H1 (cell line): ENCODE measurements around the gene TBK1. TPM values are rescaled to one million over a fixed set of nuclear protein-coding genes. Genes with fewer than 3 reads are reported as not detected.

Experiments used
- CTCF ChIA-PET: fragments of 300-600 bp; sonication (Branson Sonifier 250); formaldehyde crosslinking; loops from one replicate; lab custom pipeline; 2021; ENCODE audit not compliant: partially characterized antibody; lab: Charles Lee
- POLR2A ChIA-PET: fragments of 300-600 bp; sonication (Branson Sonifier 250); formaldehyde crosslinking; loops from one replicate; lab custom pipeline; 2021; ENCODE audit warnings: inconsistent platforms; ENCODE audit not compliant: partially characterized antibody; lab: Charles Lee
- DNase-seq, 2 experiments: peaks; one replicate each; pipeline versions ENCODE4 v3.0.0 to v3.0.0-alpha.2; 2010 to 2022; ENCODE audit warnings: low spot score in 2 of 2, low read depth in 1 of 2, mixed read lengths in 1 of 2
- FAIRE-seq: peaks from 2 replicates; lab custom pipeline; 2011; peaks lifted over from hg19 to GRCh38; lab: Jason Lieb, UNC
- H2AFZ ChIP-seq: 2 replicates; pipeline ENCODE4 v1.8.1; 2012; ENCODE audit warnings: low read length, inconsistent platforms
- H2AK5ac ChIP-seq: 2 replicates; pipeline ENCODE4 v1.6.1; 2013; ENCODE audit warnings: low read depth, low read length
- H2BK120ac ChIP-seq: replicated peaks from 2 replicates; pipeline ENCODE3; 2013; ENCODE audit warnings: low read depth, low read length, inconsistent platforms
- H2BK12ac ChIP-seq: 2 replicates; pipeline ENCODE4 v1.6.1; 2013; ENCODE audit warnings: low read depth, low read length
- H2BK15ac ChIP-seq: 2 replicates; pipeline ENCODE4 v1.6.1; 2013; ENCODE audit warnings: low read length
- H2BK20ac ChIP-seq: 2 replicates; pipeline ENCODE4 v1.6.1; 2013; ENCODE audit warnings: low read length
- H2BK5ac ChIP-seq: 2 replicates; pipeline ENCODE4 v1.6.1; 2013; ENCODE audit warnings: low read depth, low read length
- H3K14ac ChIP-seq: 2 replicates; pipeline ENCODE4 v1.6.1; 2013; ENCODE audit warnings: inconsistent platforms; ENCODE audit not compliant: insufficient read length
- H3K18ac ChIP-seq: 2 replicates; pipeline ENCODE4 v1.6.1; 2013; ENCODE audit warnings: low read length; ENCODE audit errors: extremely low read depth
- H3K23ac ChIP-seq: 2 replicates; pipeline ENCODE4 v1.6.1; 2013; ENCODE audit warnings: inconsistent platforms; ENCODE audit not compliant: insufficient read length
- H3K23me2 ChIP-seq: 2 replicates; pipeline ENCODE4 v1.6.1; 2013; ENCODE audit warnings: low read depth, low read length
- H3K27ac ChIP-seq: 2 replicates; pipeline ENCODE4 v1.6.1; 2011; ENCODE audit warnings: low read depth, low read length, inconsistent platforms
- H3K27me3 ChIP-seq, 4 experiments: replicated peaks in 1 of 4; 1 replicate in 1 of 4; 2 replicates in 3 of 4; pipeline versions ENCODE4 v1.6.1 to v1.8.1; 2011 to 2013; ENCODE audit warnings: low read length in 3 of 4, mild to moderate bottlenecking in 3 of 4, inconsistent platforms in 2 of 4, mixed read lengths in 2 of 4, moderate library complexity in 1 of 4; ENCODE audit not compliant: control insufficient read depth in 3 of 4, insufficient read depth in 3 of 4; ENCODE audit errors: extremely low read depth in 1 of 4
- H3K36me3 ChIP-seq, 4 experiments: 2 replicates each; pipeline versions ENCODE4 v1.6.1 to v1.8.1; 2011 to 2013; ENCODE audit warnings: mild to moderate bottlenecking in 4 of 4, low read length in 3 of 4, moderate library complexity in 2 of 4, control low read depth in 1 of 4, inconsistent platforms in 1 of 4; ENCODE audit not compliant: insufficient read depth in 4 of 4, control insufficient read depth in 2 of 4
- H3K4ac ChIP-seq: replicated peaks from 2 replicates; pipeline ENCODE3; 2013; ENCODE audit warnings: low read length, low read depth, mixed read lengths, inconsistent platforms; ENCODE audit not compliant: insufficient read length
- H3K4me1 ChIP-seq, 4 experiments: replicated peaks in 1 of 4; 1 replicate in 1 of 4; 2 replicates in 3 of 4; pipeline versions ENCODE4 v1.6.1 to v1.8.1; 2011 to 2013; ENCODE audit warnings: low read length in 3 of 4, inconsistent platforms in 2 of 4, mixed read lengths in 1 of 4; ENCODE audit not compliant: insufficient read depth in 4 of 4, control insufficient read depth in 3 of 4
- H3K4me2 ChIP-seq, 2 experiments: 2 replicates each; pipeline versions ENCODE4 v1.6.1 to v1.8.1; 2011 to 2013; ENCODE audit warnings: low read depth in 2 of 2, low read length in 2 of 2, control low read depth in 1 of 2, inconsistent platforms in 1 of 2, mild to moderate bottlenecking in 1 of 2; ENCODE audit not compliant: insufficient read depth in 1 of 2
- H3K4me3 ChIP-seq, 4 experiments: fragments of 200-600, 300-600 bp in 1 of 4; sonication (generic), shearing (Covaris generic), sonication (Bioruptor Twin) in 1 of 4; 2 replicates each; pipeline versions ENCODE4 v1.5.1 to v1.8.1; 2011 to 2016; ENCODE audit warnings: low read length in 4 of 4, low read depth in 3 of 4, control low read depth in 2 of 4, inconsistent platforms in 2 of 4, mild to moderate bottlenecking in 2 of 4, mixed read lengths in 1 of 4, moderate library complexity in 1 of 4; ENCODE audit not compliant: insufficient read depth in 2 of 4; ENCODE audit errors: extremely low read depth in 1 of 4
- H3K56ac ChIP-seq: replicated peaks from 2 replicates; pipeline ENCODE3; 2013; ENCODE audit warnings: low read depth, mild to moderate bottlenecking, mixed read lengths, low read length, inconsistent platforms; ENCODE audit not compliant: insufficient read length
- H3K79me1 ChIP-seq: 2 replicates; pipeline ENCODE4 v1.6.1; 2013; ENCODE audit warnings: low read depth, low read length, control low read depth
- H3K79me2 ChIP-seq, 2 experiments: 2 replicates each; pipeline versions ENCODE4 v1.6.1 to v1.8.1; 2012 to 2013; ENCODE audit warnings: low read length in 2 of 2, mild to moderate bottlenecking in 2 of 2, inconsistent platforms in 1 of 2; ENCODE audit not compliant: insufficient read depth in 2 of 2, control insufficient read depth in 1 of 2
- H3K9ac ChIP-seq, 4 experiments: replicated peaks in 1 of 4; 1 replicate in 1 of 4; 2 replicates in 3 of 4; pipeline versions ENCODE4 v1.6.1 to v1.8.1; 2011 to 2013; ENCODE audit warnings: low read depth in 3 of 4, low read length in 3 of 4, control low read depth in 2 of 4, mild to moderate bottlenecking in 2 of 4, moderate library complexity in 2 of 4, inconsistent platforms in 1 of 4; ENCODE audit errors: extremely low read depth in 1 of 4
- H3K9me3 ChIP-seq, 2 experiments: 2 replicates each; pipeline versions ENCODE4 v1.6.1 to v1.8.1; 2012 to 2013; ENCODE audit warnings: mild to moderate bottlenecking in 2 of 2, moderate library complexity in 2 of 2, control low read depth in 1 of 2, inconsistent platforms in 1 of 2, low read depth in 1 of 2, low read length in 1 of 2, mixed read lengths in 1 of 2; ENCODE audit not compliant: insufficient read depth in 2 of 2
- H4K20me1 ChIP-seq, 2 experiments: replicated peaks in 1 of 2; 2 replicates each; pipeline versions ENCODE3 to v1.8.1; 2011 to 2013; ENCODE audit warnings: inconsistent platforms in 2 of 2, low read length in 2 of 2, mild to moderate bottlenecking in 1 of 2; ENCODE audit not compliant: insufficient read depth in 2 of 2, control insufficient read depth in 1 of 2
- H4K5ac ChIP-seq: 2 replicates; pipeline ENCODE4 v1.6.1; 2013; ENCODE audit warnings: low read length, low read depth, mixed read lengths, inconsistent platforms; ENCODE audit not compliant: insufficient read length
- H4K8ac ChIP-seq: 2 replicates; pipeline ENCODE4 v1.8.0; 2013; ENCODE audit warnings: mild to moderate bottlenecking, moderate library complexity, low read length, inconsistent platforms; ENCODE audit not compliant: insufficient read depth; ENCODE audit errors: extremely low read depth
- H4K91ac ChIP-seq: replicated peaks from 2 replicates; pipeline ENCODE3; 2013; ENCODE audit warnings: low read length, mixed read lengths, inconsistent platforms; ENCODE audit not compliant: insufficient read length
- ATF3 ChIP-seq: IDR thresholded peaks from 2 replicates; pipeline ENCODE4 v1.6.1; 2011; ENCODE audit warnings: low read depth, mild to moderate bottlenecking, low read length; ENCODE audit not compliant: insufficient read depth
- CBX8 ChIP-seq: fragments of 300-800, 300-1000 bp; sonication (generic); IDR thresholded peaks from 2 replicates; pipeline ENCODE4 v1.7.1; 2016; ENCODE audit warnings: low read depth, low read length, borderline replicate concordance
- MAX ChIP-seq: IDR thresholded peaks from 2 replicates; pipeline ENCODE4 v1.6.1; 2012; ENCODE audit warnings: inconsistent platforms
- USF2 ChIP-seq: IDR thresholded peaks from 2 replicates; pipeline ENCODE4 v1.6.1; 2011; ENCODE audit warnings: low read length, improper control_type of control experiment
- WGBS, 2 experiments: shearing (Covaris generic) in 1 of 2; methylation state at CpG; one replicate each; pipeline versions ENCODE4 v1.1.6 to v1.1.7; 2013 to 2015; ENCODE audit warnings: low lambda C conversion rate in 2 of 2, mixed read lengths in 2 of 2, inconsistent platforms in 1 of 2, low coverage in 1 of 2, missing lambda C conversion rate in 1 of 2; ENCODE audit not compliant: insufficient replicate concordance in 2 of 2, insufficient coverage in 1 of 2, insufficient read length in 1 of 2; ENCODE audit errors: extremely low coverage in 1 of 2, missing lambda C conversion rate in 1 of 2; 5-methylcytosine and 5-hydroxymethylcytosine counted together
- long read RNA-seq, 2 experiments: library from RNA in 1 of 2; library from capped mRNA in 1 of 2; stranded (forward); transcript quantifications; one replicate each; pipeline ENCODE4 v2.0.0, GENCODE V29; 2021; ENCODE audit warnings: inconsistent platforms in 1 of 2
- polyA minus RNA-seq, 3 experiments: library from RNA; depleted of rRNA, polyadenylated mRNA; stranded (reverse); fragments of >200 nt; gene quantifications; 1 replicate in 2 of 3; 2 replicates in 1 of 3; pipeline ENCODE4 v1.2.3, GENCODE V29; 2011
- polyA plus RNA-seq, 7 experiments: library from polyadenylated mRNA; depleted of rRNA in 3 of 7; stranded (reverse) in 5 of 7; unstranded in 2 of 7; fragments of >200 nt in 5 of 7; fragments of 200-250 nt in 2 of 7; gene quantifications; 1 replicate in 5 of 7; 2 replicates in 1 of 7; 4 replicates in 1 of 7; pipeline versions ENCODE4 v1.2.1 to v1.2.3, GENCODE V29; 2011 to 2013; ENCODE audit warnings: missing spikeins in 2 of 7, mixed read lengths in 2 of 7
- total RNA-seq: library from RNA; stranded (reverse); fragmentation: NEBNext Ultra II Directional; extraction: Animal tissue kit (Norgen Biotek cat#: 25700); gene quantifications from 2 replicates; pipeline ENCODE4 v1.2.1, GENCODE V29; 2021

The TBK1 gene
- total RNA-seq, result 19.2 and 20.4 TPM in 2 replicates
- polyA plus RNA-seq (2011; rRNA removed), result 2.7 and 5.3 TPM in 2 replicates
- polyA plus RNA-seq (2011; cell fraction: cytosol; rRNA removed), result 8.7 TPM
- polyA plus RNA-seq (2011; cell fraction: nucleus; rRNA removed), result 1.9 TPM
- 7.9 to 17.8 TPM (median 9.0 TPM) in 4 replicates for polyA plus RNA-seq (2012, experiment 1 of 2)
- 1.00 TPM for polyA plus RNA-seq (2012, experiment 2 of 2)
- 14.9 TPM for polyA plus RNA-seq (2013, experiment 1 of 2)
- 14.1 TPM for polyA plus RNA-seq (2013, experiment 2 of 2)
- polyA minus RNA-seq (2011; rRNA and poly(A)+ RNA removed), result 4.3 and 6.2 TPM in 2 replicates
- polyA minus RNA-seq (2011; cell fraction: cytosol; rRNA and poly(A)+ RNA removed), result 7.9 TPM
- polyA minus RNA-seq (2011; cell fraction: nucleus; rRNA and poly(A)+ RNA removed), result 16.1 TPM
- long read RNA-seq, experiment 1, partial matches to known transcripts, result 12 of 21 reads
- long read RNA-seq, experiment 1, other reads (novel, unspliced or antisense), result 7 of 21 reads
- long read RNA-seq, experiment 2, transcript TBK1-201 (21 exons, 3,256 nt), result major isoform, 14 of 31 reads
- long read RNA-seq, experiment 2, partial matches to known transcripts, result 12 of 31 reads
- long read RNA-seq, experiment 2, other reads (novel, unspliced or antisense), result 5 of 31 reads

GRCh38 chr12:64451687-64452558 lies at the start of gene TBK1:
TBK1 (plus strand) TSS chr12:64452120; CDS start chr12:64455871, 3,751 bp downstream.
- peak within 1 kb of the TSS; percentile 69 for H4K91ac ChIP-seq
- no peak for FAIRE-seq
- ChIA-PET CTCF (interaction anchor here (0.7 kb wide), 1 partner anchor 177 kb away, joined by 3 read pairs; no protein-coding TSS in a partner anchor), POLR2A (interaction anchor here (1.0 to 2.4 kb wide), 8 partner anchors 8 to 36 kb away, joined by 4 to 17 read pairs (median 8); no protein-coding TSS in a partner anchor)
- 2% methylated on average over 59 of the region's 94 CpGs; no CpG with 5 or more reads in 1 of the 2 experiments for WGBS, 2 experiments
- peaks cover 0 to 19% (median 12%) of the 10 kb centered on the region in 4 experiments; a peak in 6 of 8 replicates for H3K36me3 ChIP-seq
- no peaks in the 10 kb centered on the region for H3K27me3 ChIP-seq
- peak within 1 kb of the TSS; percentile 95 for H3K56ac ChIP-seq
- no peak within 1 kb of the TSS; the same call in 1 of the 2 replicates for H3K18ac ChIP-seq
- H2BK5ac ChIP-seq, result peak within 1 kb of the TSS; percentile 72
- H3K4me3 ChIP-seq, result peak within 1 kb of the TSS; percentile 75 to 91 (median 88)
- peaks cover 0 to 10% (median 3%) of the 10 kb centered on the region in 4 experiments; a peak in 2 of 7 replicates for H3K4me1 ChIP-seq
- no peaks in the 10 kb centered on the region for H3K9me3 ChIP-seq
- H4K20me1 ChIP-seq, result peaks cover 0 to 3% of the 10 kb centered on the region in 2 experiments
- no peaks in the 10 kb centered on the region for H3K79me1 ChIP-seq
- peak within 1 kb of the TSS; percentile 91 for H4K8ac ChIP-seq
- H3K9ac ChIP-seq, result peak within 1 kb of the TSS; percentile 66 to 95 (median 83)
- no peak within 1 kb of the TSS for H2AK5ac ChIP-seq
- H2BK15ac ChIP-seq, result no peak within 1 kb of the TSS
- peak within 1 kb of the TSS; percentile 65 for H3K27ac ChIP-seq
- peak; percentile 53 to 95 for DNase-seq
- peak within 1 kb of the TSS; percentile 93 for H4K5ac ChIP-seq
- peak within 1 kb of the TSS; percentile 80 to 88 for H3K4me2 ChIP-seq
- peak within 1 kb of the TSS; percentile 81 for H3K4ac ChIP-seq
- peaks cover 4% of the 10 kb centered on the region; the same call in 1 of the 2 replicates for H3K23me2 ChIP-seq
- no peak within 1 kb of the TSS for H2BK20ac ChIP-seq
- H3K79me2 ChIP-seq, result peaks cover 3 to 42% of the 10 kb centered on the region in 2 experiments; a peak in 3 of 4 replicates
- H2BK12ac ChIP-seq, result no peak within 1 kb of the TSS
- no peak within 1 kb of the TSS for H3K23ac ChIP-seq
- H2BK120ac ChIP-seq, result no peak within 1 kb of the TSS
- peak within 1 kb of the TSS; percentile 68; the same call in 1 of the 2 replicates for H2AFZ ChIP-seq
- peak within 1 kb of the TSS; percentile 100 for H3K14ac ChIP-seq
- TF ChIP-seq MAX (peak; percentile 88), ATF3 (peak; percentile 89), CBX8 (no peak), USF2 (peak; percentile 94)
